Lower leg skin (tissue), 3 donors: ENCODE measurements around the gene CHIT1.

Experiments
- POLR2A ChIP-seq, 2 donors: fragments of 450-650 bp; IDR thresholded peaks; one replicate each; pipeline ENCODE4 v1.6.1; 2016 to 2017; ENCODE audit warnings: antibody characterized with exemption in 2 of 2, mild to moderate bottlenecking in 1 of 2, moderate library complexity in 1 of 2
- TF ChIP-seq, protein P1 (sequence below), 3 donors: fragments of 450-650 bp; IDR thresholded peaks; one replicate each; pipeline ENCODE4 v1.5.1; 2016; ENCODE audit warnings: antibody characterized with exemption in 3 of 3, mild to moderate bottlenecking in 3 of 3, moderate library complexity in 2 of 3

DNA sequence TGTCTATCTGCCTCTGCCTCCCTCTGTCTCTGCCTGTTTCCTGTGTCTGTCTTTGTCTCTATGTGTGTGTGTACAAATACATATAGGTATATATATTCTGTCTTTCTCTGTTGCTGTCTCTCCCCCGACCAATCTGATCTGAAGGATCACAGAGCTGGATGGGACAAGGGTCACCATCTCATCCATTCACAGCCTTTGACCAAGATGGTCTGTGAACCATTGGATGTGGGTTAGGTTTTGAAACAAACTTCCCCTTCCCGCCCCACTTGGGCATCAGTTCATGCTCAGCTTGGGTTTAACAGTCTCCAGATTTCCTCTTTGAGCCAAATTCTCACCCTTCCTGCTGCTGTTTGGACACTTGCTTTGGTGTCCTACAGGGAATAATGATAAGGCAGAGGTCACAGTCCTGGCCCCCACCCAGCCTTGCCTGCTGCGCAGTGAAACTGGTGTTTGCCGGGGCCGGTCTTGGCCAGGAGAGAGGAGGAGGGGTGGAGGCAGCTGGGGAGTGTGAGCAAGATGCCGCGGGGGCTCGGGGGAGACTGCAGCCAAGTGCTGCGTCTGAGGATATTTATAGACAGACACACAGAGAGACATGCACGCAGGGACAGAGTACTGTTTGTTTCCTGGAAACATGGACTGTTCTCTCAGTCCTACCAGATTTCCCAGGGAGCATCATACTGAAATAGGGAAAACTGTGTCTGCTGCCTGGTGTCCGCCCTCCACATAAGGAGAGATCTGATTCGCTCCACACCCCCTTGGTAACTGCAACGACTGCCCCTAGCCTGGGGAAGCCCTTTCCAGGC, 48.8 kb upstream of the CHIT1 start:
- TF ChIP-seq, protein P1, sequence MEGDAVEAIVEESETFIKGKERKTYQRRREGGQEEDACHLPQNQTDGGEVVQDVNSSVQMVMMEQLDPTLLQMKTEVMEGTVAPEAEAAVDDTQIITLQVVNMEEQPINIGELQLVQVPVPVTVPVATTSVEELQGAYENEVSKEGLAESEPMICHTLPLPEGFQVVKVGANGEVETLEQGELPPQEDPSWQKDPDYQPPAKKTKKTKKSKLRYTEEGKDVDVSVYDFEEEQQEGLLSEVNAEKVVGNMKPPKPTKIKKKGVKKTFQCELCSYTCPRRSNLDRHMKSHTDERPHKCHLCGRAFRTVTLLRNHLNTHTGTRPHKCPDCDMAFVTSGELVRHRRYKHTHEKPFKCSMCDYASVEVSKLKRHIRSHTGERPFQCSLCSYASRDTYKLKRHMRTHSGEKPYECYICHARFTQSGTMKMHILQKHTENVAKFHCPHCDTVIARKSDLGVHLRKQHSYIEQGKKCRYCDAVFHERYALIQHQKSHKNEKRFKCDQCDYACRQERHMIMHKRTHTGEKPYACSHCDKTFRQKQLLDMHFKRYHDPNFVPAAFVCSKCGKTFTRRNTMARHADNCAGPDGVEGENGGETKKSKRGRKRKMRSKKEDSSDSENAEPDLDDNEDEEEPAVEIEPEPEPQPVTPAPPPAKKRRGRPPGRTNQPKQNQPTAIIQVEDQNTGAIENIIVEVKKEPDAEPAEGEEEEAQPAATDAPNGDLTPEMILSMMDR (IDR thresholded peaks at IDR 0.05): no peak
- TF ChIP-seq POLR2A (IDR thresholded peaks at IDR 0.05): no peak
